Mesendoderm (in vitro differentiated cells): ENCODE results near the gene BIN1.

ENCODE experiments used
- DNase-seq: peaks from one replicate; pipeline ENCODE4 v3.0.0; 2013
- H2AK5ac ChIP-seq: 2 replicates; pipeline ENCODE4 v1.6.1; 2013; ENCODE audit warnings: low read length, inconsistent platforms
- H2BK120ac ChIP-seq: 2 replicates; pipeline ENCODE4 v1.6.1; 2013; ENCODE audit warnings: low read depth, mild to moderate bottlenecking, low read length, moderate library complexity, mixed read lengths
- H2BK15ac ChIP-seq: replicated peaks from 2 replicates; pipeline ENCODE4 v1.6.1; 2013; ENCODE audit warnings: low read depth, mild to moderate bottlenecking, moderate library complexity
- H2BK5ac ChIP-seq: 2 replicates; pipeline ENCODE4 v1.6.1; 2013; ENCODE audit warnings: low read length, inconsistent platforms
- H3K18ac ChIP-seq: 2 replicates; pipeline ENCODE4 v1.6.1; 2013; ENCODE audit warnings: mild to moderate bottlenecking, low read length, mixed read lengths
- H3K23ac ChIP-seq: one replicate; pipeline ENCODE4 v1.6.1; 2013; ENCODE audit warnings: low read length
- H3K27ac ChIP-seq: 2 replicates; pipeline ENCODE4 v1.5.1; 2013; ENCODE audit warnings: low read depth, mild to moderate bottlenecking, inconsistent platforms, low read length, moderate library complexity
- H3K27me3 ChIP-seq: 2 replicates; pipeline ENCODE4 v1.6.1; 2013; ENCODE audit warnings: low read length, control low read depth, mild to moderate bottlenecking, inconsistent platforms; ENCODE audit not compliant: insufficient read depth, poor library complexity
- H3K36me3 ChIP-seq: 2 replicates; pipeline ENCODE4 v1.6.1; 2013; ENCODE audit warnings: low read length, inconsistent platforms; ENCODE audit not compliant: control insufficient read depth, insufficient read depth
- H3K4ac ChIP-seq: one replicate; pipeline ENCODE4 v1.6.1; 2013; ENCODE audit warnings: low read depth, mild to moderate bottlenecking, low read length, moderate library complexity
- H3K4me1 ChIP-seq: 2 replicates; pipeline ENCODE4 v1.6.1; 2013; ENCODE audit warnings: low read depth, low read length, inconsistent platforms; ENCODE audit not compliant: control insufficient read depth
- H3K4me2 ChIP-seq: 2 replicates; pipeline ENCODE4 v1.6.1; 2013; ENCODE audit warnings: low read length
- H3K4me3 ChIP-seq: 2 replicates; pipeline ENCODE4 v1.5.1; 2013; ENCODE audit warnings: mild to moderate bottlenecking, low read length
- H3K56ac ChIP-seq: one replicate; pipeline ENCODE4 v1.6.1; 2013; ENCODE audit warnings: low read length
- H3K79me1 ChIP-seq: 2 replicates; pipeline ENCODE4 v1.6.1; 2013; ENCODE audit warnings: low read length, inconsistent platforms
- H3K79me2 ChIP-seq: 2 replicates; pipeline ENCODE4 v1.6.1; 2013; ENCODE audit warnings: mild to moderate bottlenecking, low read length; ENCODE audit not compliant: control insufficient read depth, insufficient read depth
- H3K9ac ChIP-seq: 2 replicates; pipeline ENCODE4 v1.6.1; 2013; ENCODE audit warnings: low read length, inconsistent platforms
- H4K5ac ChIP-seq: one replicate; pipeline ENCODE4 v1.6.1; 2013; ENCODE audit warnings: low read length
- H4K8ac ChIP-seq: one replicate; pipeline ENCODE4 v1.6.1; 2013; ENCODE audit warnings: low read depth, mild to moderate bottlenecking, control low read depth, low read length, moderate library complexity
- WGBS: extraction: QIAGEN DNeasy Blood & Tissue Kit; methylation state at CpG from one replicate; pipeline ENCODE4 v1.1.7; 2013; ENCODE audit warnings: low lambda C conversion rate, missing lambda C conversion rate; ENCODE audit not compliant: insufficient coverage; ENCODE audit errors: extremely low coverage; 5-methylcytosine and 5-hydroxymethylcytosine counted together

Gene BIN1

GRCh38 chr2:127097471-127097765, 9.5 kb downstream of the BIN1 start:
- H3K27ac ChIP-seq, result no peak overlapping the region

GRCh38 chr2:127096718-127097470, 10.1 kb downstream of the BIN1 start:
- no peak overlapping the region for H3K4me3 ChIP-seq
- no peak overlapping the region for H3K4me2 ChIP-seq
- H3K56ac ChIP-seq, result no peak overlapping the region
- H3K23ac ChIP-seq, result no peak overlapping the region
- no peak overlapping the region for H2BK5ac ChIP-seq
- no peaks in the 10 kb centered on the region for H3K4me1 ChIP-seq
- H2BK120ac ChIP-seq, result no peak overlapping the region
- H3K18ac ChIP-seq, result no peak overlapping the region
- no peak overlapping the region for H4K5ac ChIP-seq
- no peaks in the 10 kb centered on the region for H3K79me2 ChIP-seq
- no CpG with 5 or more reads among the region's 15 CpGs for WGBS
- no peak overlapping the region for H3K27ac ChIP-seq
- H4K8ac ChIP-seq, result no peak overlapping the region
- H2BK15ac ChIP-seq, result no peak overlapping the region
- H3K4ac ChIP-seq, result no peak overlapping the region
- no peak overlapping the region for H3K9ac ChIP-seq
- DNase-seq, result no peak
- no peak overlapping the region for H2AK5ac ChIP-seq
- no peaks in the 10 kb centered on the region for H3K36me3 ChIP-seq
- peaks cover 5% of the 10 kb centered on the region for H3K79me1 ChIP-seq
- H3K27me3 ChIP-seq, result no peaks in the 10 kb centered on the region

More at GRCh38 chr2:127097471-127097765, 9.5 kb downstream of the BIN1 start:
- Histone ChIP-seq H3K36me3 (no peaks in the 10 kb centered on the region), H2AK5ac (no peak overlapping the region), H4K5ac (no peak overlapping the region), H3K4me3 (no peak overlapping the region), H3K4me1 (no peaks in the 10 kb centered on the region), H3K56ac (no peak overlapping the region), H2BK5ac (no peak overlapping the region), H3K18ac (no peak overlapping the region), H3K4ac (no peak overlapping the region), H3K27me3 (no peaks in the 10 kb centered on the region), H3K79me2 (peaks cover 1% of the 10 kb centered on the region), H2BK120ac (no peak overlapping the region), H3K23ac (no peak overlapping the region), H4K8ac (no peak overlapping the region), H2BK15ac (no peak overlapping the region), H3K79me1 (peaks cover 5% of the 10 kb centered on the region), H3K4me2 (no peak overlapping the region), H3K9ac (no peak overlapping the region)
- DNase-seq, result no peak
- no CpG with 5 or more reads among the region's 3 CpGs for WGBS

- H3K79me1 ChIP-seq, result peaks cover 5% of the 10 kb centered on the region
- H2BK15ac ChIP-seq, result no peak overlapping the region
- no peaks in the 10 kb centered on the region for H3K79me2 ChIP-seq
- no peak overlapping the region for H2BK5ac ChIP-seq
- H2AK5ac ChIP-seq, result no peak overlapping the region
- H4K5ac ChIP-seq, result no peak overlapping the region
- no peak overlapping the region for H3K4me2 ChIP-seq
- DNase-seq, result no peak
- no peak overlapping the region for H3K4ac ChIP-seq
- no peak overlapping the region for H3K4me3 ChIP-seq
- no peak overlapping the region for H3K56ac ChIP-seq
- no peak overlapping the region for H4K8ac ChIP-seq
- H3K18ac ChIP-seq, result no peak overlapping the region
- no CpG with 5 or more reads among the region's 9 CpGs for WGBS
- no peak overlapping the region for H2BK120ac ChIP-seq
- H3K23ac ChIP-seq, result no peak overlapping the region
- H3K27ac ChIP-seq, result no peak overlapping the region
- no peak overlapping the region for H3K9ac ChIP-seq
- H3K36me3 ChIP-seq, result no peaks in the 10 kb centered on the region
- no peaks in the 10 kb centered on the region for H3K4me1 ChIP-seq
- H3K27me3 ChIP-seq, result no peaks in the 10 kb centered on the region
Observed at GRCh38 chr2:127096280-127096679, 10.7 kb downstream of the BIN1 start.

GRCh38 chr2:127095784-127096183, 11.2 kb downstream of the BIN1 start:
- H3K4me1 ChIP-seq, result no peaks in the 10 kb centered on the region
- no peak overlapping the region for H2AK5ac ChIP-seq
- H3K4me3 ChIP-seq, result no peak overlapping the region
- no peaks in the 10 kb centered on the region for H3K79me2 ChIP-seq
- H4K5ac ChIP-seq, result no peak overlapping the region
- no peak overlapping the region for H3K18ac ChIP-seq
- no peak overlapping the region for H3K4me2 ChIP-seq
- no peak overlapping the region for H4K8ac ChIP-seq
- H3K27me3 ChIP-seq, result no peaks in the 10 kb centered on the region
- no peak for DNase-seq
- no peak overlapping the region for H3K9ac ChIP-seq
- no peak overlapping the region for H3K27ac ChIP-seq
- H3K56ac ChIP-seq, result no peak overlapping the region
- no peak overlapping the region for H2BK15ac ChIP-seq
- H3K79me1 ChIP-seq, result peaks cover 3% of the 10 kb centered on the region
- no CpG with 5 or more reads among the region's 8 CpGs for WGBS
- H2BK5ac ChIP-seq, result no peak overlapping the region
- H3K23ac ChIP-seq, result peak overlapping the region; percentile 45
- H3K36me3 ChIP-seq, result no peaks in the 10 kb centered on the region
- no peak overlapping the region for H3K4ac ChIP-seq
- H2BK120ac ChIP-seq, result no peak overlapping the region

GRCh38 chr2:127095367-127095641, 11.7 kb downstream of the BIN1 start:
- no peak for DNase-seq
- no peak overlapping the region for H2BK15ac ChIP-seq
- peak overlapping the region; percentile 29 for H3K56ac ChIP-seq
- H2BK5ac ChIP-seq, result no peak overlapping the region
- no peak overlapping the region for H4K5ac ChIP-seq
- H3K4me2 ChIP-seq, result no peak overlapping the region
- H3K27ac ChIP-seq, result no peak overlapping the region
- no peaks in the 10 kb centered on the region for H3K4me1 ChIP-seq
- peak overlapping the region; percentile 45 for H3K23ac ChIP-seq
- H3K4ac ChIP-seq, result no peak overlapping the region
- WGBS, result no CpG with 5 or more reads among the region's 2 CpGs
- H3K27me3 ChIP-seq, result no peaks in the 10 kb centered on the region
- no peak overlapping the region for H3K18ac ChIP-seq
- no peak overlapping the region for H2AK5ac ChIP-seq
- no peaks in the 10 kb centered on the region for H3K79me2 ChIP-seq
- no peak overlapping the region for H3K4me3 ChIP-seq
- no peaks in the 10 kb centered on the region for H3K36me3 ChIP-seq
- peaks cover 3% of the 10 kb centered on the region for H3K79me1 ChIP-seq
- H4K8ac ChIP-seq, result no peak overlapping the region
- H2BK120ac ChIP-seq, result no peak overlapping the region
- no peak overlapping the region for H3K9ac ChIP-seq
